Measurements from ENCODE around the gene POU2AF1. TPM values are rescaled to one million over a fixed set of nuclear protein-coding genes. Genes with fewer than 3 reads are reported as not detected.
"Not testable (repeated sequence)": the region's sequence is repeated elsewhere in the genome, so short reads cannot be mapped to it uniquely, and the experiment has no call there.

The POU2AF1 gene
- polyA plus RNA-seq, 4 donors, result 0.59 to 1.5 (median 0.92) TPM

GRCh38 chr11:111410951-111411350 is 31.9 kb upstream of the POU2AF1 start:
- no peak for DNase-seq (ENCODE audit: low read depth in 4 of 4, low spot score in 2 of 4)

- no peak for DNase-seq (ENCODE audit: low read depth in 4 of 4, low spot score in 2 of 4)
Observed at GRCh38 chr11:111409915-111410314, 30.8 kb upstream of the POU2AF1 start.

- no peak for DNase-seq (ENCODE audit: low read depth in 4 of 4, low spot score in 2 of 4)
Observed at GRCh38 chr11:111408789-111409727, 30.0 kb upstream of the POU2AF1 start.

GRCh38 chr11:111407652-111408051 is 28.6 kb upstream of the POU2AF1 start:
- no peak for DNase-seq (ENCODE audit: low read depth in 4 of 4, low spot score in 2 of 4)

- DNase-seq (ENCODE audit: low read depth in 4 of 4, low spot score in 2 of 4), result no peak
Observed at GRCh38 chr11:111406589-111406988, 27.5 kb upstream of the POU2AF1 start.

- DNase-seq (ENCODE audit: low read depth in 4 of 4, low spot score in 2 of 4), result no peak
Observed at GRCh38 chr11:111406091-111406490, 27.0 kb upstream of the POU2AF1 start.

GRCh38 chr11:111405551-111405950 is 26.5 kb upstream of the POU2AF1 start:
- no peak for DNase-seq (ENCODE audit: low read depth in 4 of 4, low spot score in 2 of 4)

GRCh38 chr11:111403051-111403726 is 24.1 kb upstream of the POU2AF1 start:
- no peak for DNase-seq (ENCODE audit: low read depth in 4 of 4, low spot score in 2 of 4)

GRCh38 chr11:111402411-111402810 is 23.3 kb upstream of the POU2AF1 start:
- DNase-seq (ENCODE audit: low read depth in 4 of 4, low spot score in 2 of 4), result no peak

- not testable (repeated sequence) for DNase-seq (ENCODE audit: low read depth in 4 of 4, low spot score in 2 of 4)
Observed at GRCh38 chr11:111401957-111402356, 22.9 kb upstream of the POU2AF1 start.

GRCh38 chr11:111400595-111400994 is 21.5 kb upstream of the POU2AF1 start:
- DNase-seq (ENCODE audit: low read depth in 4 of 4, low spot score in 2 of 4), result no peak

GRCh38 chr11:111399187-111400031 is 20.3 kb upstream of the POU2AF1 start:
- DNase-seq (ENCODE audit: low read depth in 4 of 4, low spot score in 2 of 4), result no peak

GRCh38 chr11:111397034-111397433 is 18.0 kb upstream of the POU2AF1 start:
- no peak for DNase-seq (ENCODE audit: low read depth in 4 of 4, low spot score in 2 of 4)

GRCh38 chr11:111395749-111396148 is 16.7 kb upstream of the POU2AF1 start:
- no peak for DNase-seq (ENCODE audit: low read depth in 4 of 4, low spot score in 2 of 4)

GRCh38 chr11:111395081-111395480 is 16.0 kb upstream of the POU2AF1 start:
- DNase-seq (ENCODE audit: low read depth in 4 of 4, low spot score in 2 of 4), result no peak

GRCh38 chr11:111394147-111394546 is 15.1 kb upstream of the POU2AF1 start:
- DNase-seq (ENCODE audit: low read depth in 4 of 4, low spot score in 2 of 4), result not testable (repeated sequence)

- no peak for DNase-seq (ENCODE audit: low read depth in 4 of 4, low spot score in 2 of 4)
Observed at GRCh38 chr11:111393585-111393984, 14.5 kb upstream of the POU2AF1 start.

- no peak for DNase-seq (ENCODE audit: low read depth in 4 of 4, low spot score in 2 of 4)
Observed at GRCh38 chr11:111393096-111393495, 14.0 kb upstream of the POU2AF1 start.

- DNase-seq (ENCODE audit: low read depth in 4 of 4, low spot score in 2 of 4), result no peak
Observed at GRCh38 chr11:111392552-111392951, 13.5 kb upstream of the POU2AF1 start.

- no peak for DNase-seq (ENCODE audit: low read depth in 4 of 4, low spot score in 2 of 4)
Observed at GRCh38 chr11:111391328-111392124, 12.5 kb upstream of the POU2AF1 start.

All from left renal cortex interstitium (tissue), 4 donors.